OCI-LY1 (cell line): ENCODE data around the gene NEK6.
A peak's percentile ranks its signal among the peaks of the same experiment; 100 is the strongest.

Experiments
- H2AFZ ChIP-seq: fragments of 200-600 bp; sonication (generic), shearing (Covaris generic); 2 replicates; pipeline ENCODE4 v1.6.0; 2014; ENCODE audit warnings: antibody characterized with exemption, mild to moderate bottlenecking, low read length
- H3F3A ChIP-seq: fragments of 200-600 bp; sonication (generic), shearing (Covaris generic); 2 replicates; pipeline ENCODE4 v1.6.0; 2014; ENCODE audit warnings: mild to moderate bottlenecking, antibody characterized with exemption, low read length, moderate library complexity; ENCODE audit not compliant: insufficient read depth
- H3K27ac ChIP-seq: fragments of 200-600 bp; sonication (generic); 2 replicates; pipeline ENCODE4 v1.5.1; 2014; ENCODE audit warnings: low read length, mixed run types, mild to moderate bottlenecking, low read depth; ENCODE audit not compliant: poor library complexity, severe bottlenecking
- H3K27me3 ChIP-seq: fragments of 200-600 bp; sonication (generic); 2 replicates; pipeline ENCODE4 v1.6.0; 2014; ENCODE audit warnings: antibody characterized with exemption, mild to moderate bottlenecking, low read length, moderate library complexity; ENCODE audit not compliant: insufficient read depth
- H3K36me3 ChIP-seq: fragments of 200-600 bp; sonication (generic); 2 replicates; pipeline ENCODE4 v1.6.1; 2014; ENCODE audit warnings: mild to moderate bottlenecking, antibody characterized with exemption, low read length, moderate library complexity, mixed read lengths; ENCODE audit not compliant: insufficient read depth
- H3K4me1 ChIP-seq: fragments of 200-600 bp; sonication (generic); 2 replicates; pipeline ENCODE4 v1.5.1; 2014; ENCODE audit warnings: mild to moderate bottlenecking, low read length, moderate library complexity; ENCODE audit not compliant: insufficient read depth, severe bottlenecking
- H3K4me2 ChIP-seq: fragments of 200-600 bp; sonication (generic), shearing (Covaris generic); 2 replicates; pipeline ENCODE4 v1.6.1; 2014; ENCODE audit warnings: low read length
- H3K4me3 ChIP-seq: fragments of 200-600 bp; sonication (generic); 2 replicates; pipeline ENCODE4 v1.5.1; 2014; ENCODE audit warnings: low read length, low read depth, mild to moderate bottlenecking, mixed read lengths; ENCODE audit not compliant: poor library complexity, severe bottlenecking
- H3K79me2 ChIP-seq: fragments of 200-600 bp; shearing (Covaris generic); 2 replicates; pipeline ENCODE4 v1.6.1; 2016; ENCODE audit warnings: mixed run types, low read length, mixed read lengths; ENCODE audit not compliant: insufficient read depth
- H3K9ac ChIP-seq: fragments of 200-600 bp; sonication (generic), shearing (Covaris generic); 2 replicates; pipeline ENCODE4 v1.6.1; 2014; ENCODE audit warnings: mild to moderate bottlenecking, low read length, mixed read lengths
- H3K9me2 ChIP-seq: fragments of 200-600 bp; sonication (generic), shearing (Covaris generic); 2 replicates; pipeline ENCODE4 v1.6.1; 2014; ENCODE audit warnings: low read depth, mild to moderate bottlenecking, low read length, mixed read lengths
- H3K9me3 ChIP-seq: fragments of 200-600 bp; shearing (Covaris generic); 2 replicates; pipeline ENCODE4 v1.6.1; 2014; ENCODE audit warnings: low read length, mixed read lengths
- H4K20me1 ChIP-seq: fragments of 200-600 bp; sonication (generic), shearing (Covaris generic); 2 replicates; pipeline ENCODE4 v1.6.0; 2016; ENCODE audit warnings: mild to moderate bottlenecking, low read length; ENCODE audit not compliant: insufficient read depth
- CTCF ChIP-seq: fragments of 200-600 bp; sonication (generic), shearing (Covaris generic); IDR thresholded peaks from 2 replicates; pipeline ENCODE4 v1.5.1; 2017; ENCODE audit warnings: mild to moderate bottlenecking, antibody characterized with exemption, low read length, moderate library complexity, mixed read lengths
- EZH2 ChIP-seq: fragments of 200-600 bp; sonication (generic), shearing (Covaris generic); IDR thresholded peaks from 2 replicates; pipeline ENCODE4 v1.8.0; 2017; ENCODE audit warnings: borderline replicate concordance, mixed run types, mild to moderate bottlenecking, antibody characterized with exemption, low read length, moderate library complexity, mixed read lengths

NEK6 gene

GRCh38 chr9:124255222-124255621 lies 2.5 kb upstream of the NEK6 start:
- H3K4me3 ChIP-seq: no peak overlapping the region
- H3K9ac ChIP-seq: no peak overlapping the region
- no peak overlapping the region for H2AFZ ChIP-seq
- H3K9me2 ChIP-seq: no peaks in the 10 kb centered on the region
- no peaks in the 10 kb centered on the region for H3K36me3 ChIP-seq
- TF ChIP-seq EZH2 (no peak), CTCF (no peak)
- H3K27ac ChIP-seq: no peak overlapping the region
- no peaks in the 10 kb centered on the region for H3K9me3 ChIP-seq
- H3K4me2 ChIP-seq: no peak overlapping the region
- peaks cover 8% of the 10 kb centered on the region; the same call in 1 of the 2 replicates for H3K27me3 ChIP-seq
- H3K79me2 ChIP-seq: no peaks in the 10 kb centered on the region
- no peaks in the 10 kb centered on the region for H4K20me1 ChIP-seq
- H3F3A ChIP-seq: no peaks in the 10 kb centered on the region
- H3K4me1 ChIP-seq: no peaks in the 10 kb centered on the region

- no peaks in the 10 kb centered on the region for H3K36me3 ChIP-seq
- no peaks in the 10 kb centered on the region for H3K9me3 ChIP-seq
- H3K9me2 ChIP-seq: no peaks in the 10 kb centered on the region
- no peak overlapping the region for H2AFZ ChIP-seq
- no peaks in the 10 kb centered on the region for H3F3A ChIP-seq
- H3K9ac ChIP-seq: no peak overlapping the region
- H4K20me1 ChIP-seq: no peaks in the 10 kb centered on the region
- peaks cover 8% of the 10 kb centered on the region; the same call in 1 of the 2 replicates for H3K27me3 ChIP-seq
- no peaks in the 10 kb centered on the region for H3K79me2 ChIP-seq
- H3K4me3 ChIP-seq: no peak overlapping the region
- H3K27ac ChIP-seq: no peak overlapping the region
- TF ChIP-seq EZH2 (no peak), CTCF (no peak)
- H3K4me1 ChIP-seq: no peaks in the 10 kb centered on the region
- H3K4me2 ChIP-seq: no peak overlapping the region
Observed at GRCh38 chr9:124256517-124257069, 1.2 kb upstream of the NEK6 start.

GRCh38 chr9:124257070-124257843 lies 492 bp upstream of the NEK6 start:
- Histone ChIP-seq H3F3A (no peaks in the 10 kb centered on the region), H3K27ac (no peak overlapping the region), H3K36me3 (no peaks in the 10 kb centered on the region), H3K79me2 (no peaks in the 10 kb centered on the region), H4K20me1 (no peaks in the 10 kb centered on the region), H3K9me3 (no peaks in the 10 kb centered on the region), H3K9me2 (no peaks in the 10 kb centered on the region), H3K27me3 (peaks cover 8% of the 10 kb centered on the region; the same call in 1 of the 2 replicates), H3K4me1 (no peaks in the 10 kb centered on the region), H3K4me2 (peak overlapping the region; percentile 49; the same call in 1 of the 2 replicates), H3K4me3 (peak overlapping the region; percentile 48), H3K9ac (no peak overlapping the region), H2AFZ (no peak overlapping the region)
- no peak for TF ChIP-seq CTCF
- no peak for TF ChIP-seq EZH2
